HG03045 (cell line): ENCODE data around the gene METTL9.
"Not testable (repeated sequence)": the region's sequence is repeated elsewhere in the genome, so short reads cannot be mapped to it uniquely, and the experiment has no call there.

Experiments
- ATAC-seq: cut with Tn5 transposase; IDR thresholded peaks from one replicate; pipeline ENCODE4 v1.9.1; 2021; ENCODE audit warnings: mild to moderate bottlenecking, moderate library complexity; ENCODE audit not compliant: unreplicated experiment

Gene METTL9

GRCh38 chr16:21610006-21610544 lies 10.7 kb downstream of the METTL9 start:
- ATAC-seq: no peak

GRCh38 chr16:21610766-21611165 lies 11.4 kb downstream of the METTL9 start:
- no peak for ATAC-seq

- ATAC-seq: no peak
Measured at GRCh38 chr16:21611198-21611555, 11.8 kb downstream of the METTL9 start.

DNA sequence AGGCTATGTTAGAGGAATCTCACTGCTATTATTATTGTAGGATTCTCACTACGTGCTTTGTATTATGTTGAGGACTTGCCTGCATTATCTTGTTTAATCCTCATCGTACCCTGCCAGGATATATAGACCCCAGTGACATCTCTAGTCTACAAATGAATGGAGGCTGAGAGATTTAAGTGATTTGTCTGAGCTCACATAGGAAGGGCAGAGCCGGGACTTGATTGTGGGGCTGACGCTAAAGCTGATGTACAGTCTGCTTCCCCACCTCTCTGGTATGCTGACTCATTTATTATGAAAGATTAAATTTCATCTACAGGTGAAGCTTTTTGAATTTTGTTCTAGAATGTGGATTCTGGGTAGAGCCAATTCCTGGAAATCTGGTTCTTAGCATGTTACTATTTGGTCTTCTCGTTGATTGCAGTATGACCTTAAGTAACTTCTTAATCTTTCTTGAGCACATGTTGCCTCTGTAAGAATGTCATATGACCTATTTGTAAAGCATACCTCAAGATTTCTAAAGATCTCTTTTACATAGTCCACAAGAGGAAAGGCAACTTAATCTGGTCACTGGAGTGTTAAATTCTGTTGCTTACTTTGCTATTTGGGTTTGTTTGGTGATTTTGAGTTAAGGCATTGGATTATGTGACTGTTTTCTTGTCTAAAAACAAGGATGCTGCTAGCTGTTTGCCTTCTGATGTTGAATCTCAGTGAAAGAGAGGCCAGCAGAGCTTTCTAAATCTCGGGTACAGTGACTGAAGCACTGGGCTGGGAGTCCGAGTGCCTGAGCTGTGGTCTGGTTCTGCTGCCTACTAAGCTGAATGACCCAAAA lies 12.4 kb downstream of the METTL9 start:
- no peak for ATAC-seq

DNA sequence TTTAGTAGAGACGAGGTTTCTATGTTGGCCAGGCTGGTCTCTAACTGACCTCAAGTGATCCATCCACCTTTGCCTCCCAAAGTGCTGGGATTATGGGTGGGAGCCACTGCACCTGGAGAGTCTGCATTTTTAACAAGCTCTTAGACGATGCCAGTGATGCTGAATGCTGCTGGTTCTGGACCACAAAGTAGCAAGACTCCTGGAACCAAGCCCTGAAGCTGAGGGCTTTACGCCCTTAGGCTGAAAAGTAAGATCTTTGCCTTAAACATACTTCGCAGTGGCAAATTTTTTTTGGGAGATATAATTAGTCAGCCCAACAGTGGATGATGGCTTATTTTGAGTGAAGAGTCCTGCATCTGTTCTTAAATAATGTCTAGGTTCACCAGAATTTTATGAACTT lies 14.0 kb downstream of the METTL9 start:
- no peak for ATAC-seq

GRCh38 chr16:21613781-21614180 lies 14.4 kb downstream of the METTL9 start:
- ATAC-seq: no peak

GRCh38 chr16:21614896-21615295 lies 15.5 kb downstream of the METTL9 start:
- no peak for ATAC-seq

DNA sequence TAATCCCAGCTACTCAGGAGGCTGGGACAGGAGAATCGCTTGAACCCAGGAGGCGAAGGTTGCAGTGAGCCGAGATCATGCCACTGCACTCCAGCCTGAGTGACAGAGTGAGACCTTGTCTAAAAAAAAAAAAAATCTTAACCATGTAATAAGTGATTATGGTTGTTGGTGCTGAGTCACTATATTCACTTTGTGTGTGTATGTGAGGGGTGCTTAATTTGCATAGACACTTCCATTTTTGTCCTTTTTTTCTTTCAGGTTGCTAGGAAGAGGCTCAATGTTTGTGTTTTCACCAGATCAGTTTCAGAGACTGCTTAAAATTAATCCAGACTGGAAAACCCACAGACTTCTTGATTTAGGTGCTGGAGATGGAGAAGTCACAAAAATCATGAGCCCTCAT lies 18.2 kb downstream of the METTL9 start:
- no peak for ATAC-seq

- no peak for ATAC-seq
Measured at GRCh38 chr16:21618281-21618680, 18.9 kb downstream of the METTL9 start.

GRCh38 chr16:21619765-21620425 lies 20.5 kb downstream of the METTL9 start:
- ATAC-seq: no peak

DNA sequence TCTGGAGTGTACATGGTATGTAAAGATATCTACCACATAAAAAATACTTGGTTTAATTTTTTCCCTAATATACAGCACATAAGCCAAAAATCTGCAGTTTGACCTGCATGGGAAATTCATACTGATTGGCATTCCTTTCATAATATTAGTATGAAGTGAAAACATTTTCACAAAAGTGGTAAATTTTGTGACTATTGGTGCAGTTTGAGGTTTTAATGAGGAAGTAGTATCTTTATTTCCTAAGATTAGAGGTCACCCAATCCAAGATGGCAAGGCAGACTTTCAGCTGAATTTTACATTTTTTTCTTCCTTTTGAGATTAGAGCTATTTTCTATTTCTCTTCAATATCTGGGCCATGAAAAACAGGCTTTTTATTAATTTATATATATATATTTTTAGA lies 21.2 kb downstream of the METTL9 start:
- ATAC-seq: no peak

GRCh38 chr16:21622545-21622944 lies 23.2 kb downstream of the METTL9 start:
- ATAC-seq: no peak

DNA sequence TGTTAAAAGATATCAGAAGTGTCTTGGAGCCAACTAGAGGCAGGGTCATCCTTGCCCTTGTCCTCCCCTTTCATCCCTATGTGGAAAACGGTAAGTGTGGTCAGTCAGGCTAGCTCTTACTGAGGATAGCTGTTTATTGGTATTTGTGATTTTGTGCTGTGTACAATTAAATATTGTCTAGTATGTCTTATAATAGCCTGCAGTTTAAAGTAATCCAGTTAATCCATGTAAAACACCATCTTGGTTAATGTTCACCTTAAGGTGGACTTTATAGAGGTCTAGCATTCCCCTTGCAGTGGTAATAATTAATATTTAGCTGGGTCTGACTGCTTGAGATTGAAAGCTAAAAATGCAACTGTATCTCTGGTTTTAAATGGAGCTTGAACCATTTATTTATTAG lies 25.6 kb downstream of the METTL9 start:
- ATAC-seq: no peak

GRCh38 chr16:21626659-21627277 lies 27.4 kb downstream of the METTL9 start:
- no peak for ATAC-seq

DNA sequence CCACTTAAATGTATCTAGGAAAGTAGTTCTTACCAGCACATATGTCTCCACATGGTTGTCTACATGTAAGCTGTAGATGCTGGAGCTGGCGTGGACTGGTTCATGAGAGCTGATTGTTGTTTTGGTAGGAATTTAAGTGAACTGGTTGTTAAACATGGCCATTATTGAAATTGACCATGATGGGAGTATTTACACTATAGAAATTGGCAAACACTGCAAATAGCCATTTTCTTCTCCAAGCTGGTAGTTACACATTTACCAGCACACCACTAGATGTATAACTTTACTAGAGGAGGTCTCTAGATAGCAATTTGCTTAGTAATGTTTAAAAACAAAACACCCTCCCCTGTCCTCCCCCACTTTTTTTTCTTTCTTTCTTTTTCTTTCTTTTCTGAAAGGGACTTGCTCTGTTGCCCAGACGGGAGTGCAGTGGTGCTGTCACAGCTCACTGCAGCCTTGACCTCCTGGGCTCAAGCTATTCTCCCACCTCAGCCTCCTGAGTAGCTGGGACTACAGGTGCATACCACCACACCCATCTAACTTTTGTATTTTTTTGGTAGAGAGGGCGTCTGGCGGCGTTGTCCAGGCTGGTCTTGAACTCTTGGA lies 28.8 kb downstream of the METTL9 start:
- ATAC-seq: no peak

DNA sequence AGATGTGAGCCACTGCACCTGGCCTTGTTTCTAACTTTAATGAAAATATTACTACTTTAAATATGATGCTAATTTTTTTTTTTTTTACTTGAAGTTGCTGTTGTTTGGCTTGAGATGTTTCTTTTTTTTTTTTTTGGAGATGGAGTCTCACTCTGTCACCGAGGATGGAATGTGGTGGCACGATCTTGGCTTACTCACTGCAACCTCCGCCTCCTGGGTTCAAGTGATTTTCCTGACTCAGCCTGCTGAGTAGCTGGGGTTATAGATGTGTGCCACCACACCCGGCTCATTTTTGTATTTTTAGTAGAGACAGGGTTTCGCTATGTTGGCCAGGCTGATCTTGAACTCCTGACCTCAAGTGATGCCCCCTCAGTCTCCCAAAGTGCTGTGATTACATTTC lies 29.4 kb downstream of the METTL9 start:
- ATAC-seq: no peak

GRCh38 chr16:21629616-21630539 lies 30.5 kb downstream of the METTL9 start:
- ATAC-seq: not testable (repeated sequence)

- not testable (repeated sequence) for ATAC-seq
Measured at GRCh38 chr16:21630866-21631265, 31.5 kb downstream of the METTL9 start.

- not testable (repeated sequence) for ATAC-seq
Measured at GRCh38 chr16:21631376-21631775, 32.0 kb downstream of the METTL9 start.

DNA sequence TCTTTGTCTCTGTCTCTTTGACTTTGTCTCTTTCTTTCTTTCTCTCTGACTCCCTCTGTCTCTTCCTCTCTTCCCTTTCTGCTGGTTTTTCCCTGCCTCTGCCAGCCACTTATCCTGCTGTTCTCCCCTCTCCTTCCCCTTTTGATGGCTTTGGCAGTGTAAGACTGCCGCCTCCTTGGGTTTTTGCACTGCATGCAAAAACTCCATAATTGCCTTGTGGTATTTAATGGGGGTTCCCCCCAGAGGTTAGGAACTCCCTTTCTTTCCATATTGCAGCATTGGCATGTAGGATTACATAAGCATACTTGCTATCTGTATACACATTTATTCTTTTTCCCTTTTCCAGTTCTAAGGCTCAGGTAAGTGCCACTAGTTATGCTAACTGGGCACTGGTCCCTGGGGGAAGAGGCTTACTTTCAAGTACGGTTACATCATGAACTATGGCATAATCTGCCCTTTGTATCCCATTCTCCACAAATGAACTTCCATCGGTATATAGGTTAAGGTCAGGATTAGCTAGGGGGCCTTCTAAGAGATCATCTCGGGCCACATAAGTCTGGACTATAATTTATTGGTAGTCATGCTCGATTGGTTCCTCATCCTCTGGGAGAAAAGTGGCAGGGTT lies 32.7 kb downstream of the METTL9 start:
- ATAC-seq: not testable (repeated sequence)
